ENCODE data around the gene TACO1. TPM values are rescaled to one million over a fixed set of nuclear protein-coding genes. Genes with fewer than 3 reads are reported as not detected.

Gene TACO1
- total RNA-seq, 1 experiment from 2014 or later: 37.4 TPM

- no peak for DNase-seq (ENCODE audit: low spot score)
These were observed 39.3 kb downstream of the TACO1 start for GRCh38 chr17:63640038-63640437.

GRCh38 chr17:63641692-63642448, 41.2 kb downstream of the TACO1 start:
- no peak for DNase-seq (ENCODE audit: low spot score)

- no peak for DNase-seq (ENCODE audit: low spot score)
These were observed 44.2 kb downstream of the TACO1 start for GRCh38 chr17:63644846-63645245.

- no peak for DNase-seq (ENCODE audit: low spot score)
These were observed 45.2 kb downstream of the TACO1 start for GRCh38 chr17:63645775-63646487.

GRCh38 chr17:63646488-63646806, 45.8 kb downstream of the TACO1 start:
- no peak for DNase-seq (ENCODE audit: low spot score)

GRCh38 chr17:63647065-63647725, 46.5 kb downstream of the TACO1 start:
- DNase-seq (ENCODE audit: low spot score): peak; percentile 77

GRCh38 chr17:63647936-63648335, 47.2 kb downstream of the TACO1 start:
- DNase-seq (ENCODE audit: low spot score): no peak

GRCh38 chr17:63649813-63650212, 49.1 kb downstream of the TACO1 start:
- no peak for DNase-seq (ENCODE audit: low spot score)

- DNase-seq (ENCODE audit: low spot score): no peak
These were observed 51.4 kb downstream of the TACO1 start for GRCh38 chr17:63652106-63652505.

- DNase-seq (ENCODE audit: low spot score): no peak
These were observed 52.4 kb downstream of the TACO1 start for GRCh38 chr17:63653050-63653449.

- no peak for DNase-seq (ENCODE audit: low spot score)
These were observed 57.1 kb downstream of the TACO1 start for GRCh38 chr17:63657786-63658185.

Other genes with a start within 250 kb of the TACO1 start
- gene CYB561, start 154.6 kb upstream of the TACO1 start, total RNA-seq (2014; rRNA removed; shearing (Covaris generic)): 26.6 and 33.0 TPM in 2 replicates
- gene ACE, start 123.8 kb upstream of the TACO1 start, total RNA-seq (2014; rRNA removed; shearing (Covaris generic)): 4.4 and 7.6 TPM in 2 replicates
- gene KCNH6, start 77.5 kb upstream of the TACO1 start, total RNA-seq (2014; rRNA removed; shearing (Covaris generic)): not detected in 2 replicates
- gene DCAF7, start 50.4 kb upstream of the TACO1 start, total RNA-seq (2014; rRNA removed; shearing (Covaris generic)): 37.3 and 47.4 TPM in 2 replicates
- gene MAP3K3, start 21.5 kb downstream of the TACO1 start, total RNA-seq (2014; rRNA removed; shearing (Covaris generic)): 31.5 and 39.5 TPM in 2 replicates
- 43.2 and 75.7 TPM in 2 replicates for gene LIMD2, start 99.2 kb downstream of the TACO1 start, total RNA-seq (2014; rRNA removed; shearing (Covaris generic))
- gene STRADA, start 140.9 kb downstream of the TACO1 start, total RNA-seq (2014; rRNA removed; shearing (Covaris generic)): 25.2 and 28.8 TPM in 2 replicates
- 59.7 and 78.3 TPM in 2 replicates for gene CCDC47, start 172.7 kb downstream of the TACO1 start, total RNA-seq (2014; rRNA removed; shearing (Covaris generic))
- gene DDX42, start 173.3 kb downstream of the TACO1 start, total RNA-seq (2014; rRNA removed; shearing (Covaris generic)): 64.8 and 65.6 TPM in 2 replicates
- 51.2 and 69.5 TPM in 2 replicates for gene PSMC5, start 226.5 kb downstream of the TACO1 start, total RNA-seq (2014; rRNA removed; shearing (Covaris generic))
- gene FTSJ3, start 226.8 kb downstream of the TACO1 start, total RNA-seq (2014; rRNA removed; shearing (Covaris generic)): 48.0 and 50.6 TPM in 2 replicates
- gene SMARCD2, start 241.8 kb downstream of the TACO1 start, total RNA-seq (2014; rRNA removed; shearing (Covaris generic)): 114 and 138 TPM in 2 replicates